ENCODE results near the gene HADHB.

The HADHB gene

DNA sequence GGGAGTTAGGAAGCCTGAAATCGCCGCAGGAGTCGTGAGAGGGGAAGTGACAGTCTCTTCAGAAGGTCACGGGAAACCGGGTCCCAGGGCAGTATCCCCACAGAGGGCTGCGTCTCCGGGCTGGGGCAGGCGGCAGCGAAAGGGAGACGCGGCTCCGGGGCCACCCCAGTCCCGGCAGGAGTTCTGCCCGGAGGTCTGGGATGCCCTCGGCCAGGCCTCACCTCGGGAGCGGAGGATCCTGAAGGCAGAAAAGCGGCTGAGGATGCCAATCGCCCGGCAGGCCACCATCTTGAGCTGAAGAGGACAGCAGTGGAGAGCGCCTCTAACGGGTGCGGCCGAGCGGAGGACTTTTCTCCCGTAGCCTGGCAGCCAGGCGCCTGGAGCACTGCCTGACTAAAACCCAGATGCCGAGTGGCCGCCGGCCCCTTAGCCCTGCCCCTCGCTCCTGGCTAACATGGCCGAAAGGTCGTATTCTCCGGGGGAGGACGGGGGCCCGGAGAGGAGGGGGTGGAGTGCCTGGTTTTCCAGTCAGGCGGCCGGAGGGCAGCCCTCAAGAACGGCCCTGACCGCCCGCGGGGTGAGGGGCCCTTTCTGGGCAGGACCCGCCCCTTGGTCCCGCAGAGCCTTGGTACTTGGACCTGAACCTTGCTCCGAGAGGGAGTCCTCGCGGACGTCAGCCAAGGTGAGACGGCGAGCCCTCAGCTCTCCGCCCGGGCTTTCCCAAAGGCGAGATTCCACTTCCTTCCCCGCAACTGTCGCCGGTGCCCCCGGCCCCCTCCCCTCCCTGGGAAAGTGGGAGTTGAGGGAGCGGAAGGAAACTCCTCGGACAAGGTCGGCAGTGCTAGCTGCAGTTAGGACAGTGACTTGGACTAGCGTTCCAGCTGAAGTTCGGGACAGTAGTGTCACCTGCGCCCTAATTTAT, at the start of gene HADHB, which contains the start of gene HADHA:
Gene HADHB, plus strand, starts transcription at position 631 of the 922 bp plus-strand sequence. CDS start 9,316 bp downstream, outside the sequence.
Gene HADHA, minus strand, starts transcription at position 324 of the 922 bp plus-strand sequence. Its CDS starts 36 bp downstream, at position 288.
- DNase-seq: peak; percentile 88

DNA sequence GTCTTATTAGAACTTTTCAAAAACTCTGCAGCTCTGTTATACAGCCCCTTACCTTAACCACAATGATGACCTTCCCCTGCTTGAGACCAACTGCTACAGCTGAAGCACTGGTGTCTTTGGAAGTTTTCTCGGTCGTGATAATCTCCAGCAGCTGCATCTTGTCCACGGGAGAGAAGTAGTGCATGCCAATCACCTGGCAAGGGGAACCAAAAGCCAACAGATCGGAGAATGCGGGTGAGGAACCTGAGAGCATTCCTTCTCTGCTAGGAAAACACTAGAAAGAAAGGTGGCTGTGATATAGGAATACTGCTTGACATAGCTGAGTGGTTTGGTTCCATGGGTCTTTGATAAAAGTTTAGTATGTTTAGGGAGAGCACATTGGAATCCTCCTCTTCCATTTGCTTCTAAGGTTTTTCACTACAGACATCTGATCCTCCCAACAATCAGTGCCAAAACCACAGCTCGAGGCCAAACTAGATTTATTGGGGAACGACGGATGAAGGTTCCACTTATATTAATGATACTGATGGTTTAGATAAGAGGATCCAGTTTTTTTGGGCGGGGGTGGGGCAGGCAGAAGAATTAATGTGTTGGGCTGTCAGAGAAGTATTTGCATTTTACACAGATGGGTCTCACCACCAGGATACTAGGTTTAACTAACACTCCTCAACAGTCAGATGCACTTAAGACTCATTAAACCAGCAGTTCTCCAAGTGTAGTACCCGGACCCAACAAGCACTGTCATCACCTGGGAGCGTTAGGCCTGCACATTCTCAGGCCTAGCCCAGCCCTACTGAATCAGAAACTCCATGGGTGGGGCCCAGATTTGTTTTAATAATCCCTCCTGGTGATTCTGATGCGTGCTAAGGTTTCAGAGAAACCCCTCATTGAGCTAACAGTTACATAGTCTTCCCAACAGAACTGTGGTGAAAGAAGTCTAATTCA, 49.4 kb upstream of the HADHB start:
- no peak for DNase-seq

DNA sequence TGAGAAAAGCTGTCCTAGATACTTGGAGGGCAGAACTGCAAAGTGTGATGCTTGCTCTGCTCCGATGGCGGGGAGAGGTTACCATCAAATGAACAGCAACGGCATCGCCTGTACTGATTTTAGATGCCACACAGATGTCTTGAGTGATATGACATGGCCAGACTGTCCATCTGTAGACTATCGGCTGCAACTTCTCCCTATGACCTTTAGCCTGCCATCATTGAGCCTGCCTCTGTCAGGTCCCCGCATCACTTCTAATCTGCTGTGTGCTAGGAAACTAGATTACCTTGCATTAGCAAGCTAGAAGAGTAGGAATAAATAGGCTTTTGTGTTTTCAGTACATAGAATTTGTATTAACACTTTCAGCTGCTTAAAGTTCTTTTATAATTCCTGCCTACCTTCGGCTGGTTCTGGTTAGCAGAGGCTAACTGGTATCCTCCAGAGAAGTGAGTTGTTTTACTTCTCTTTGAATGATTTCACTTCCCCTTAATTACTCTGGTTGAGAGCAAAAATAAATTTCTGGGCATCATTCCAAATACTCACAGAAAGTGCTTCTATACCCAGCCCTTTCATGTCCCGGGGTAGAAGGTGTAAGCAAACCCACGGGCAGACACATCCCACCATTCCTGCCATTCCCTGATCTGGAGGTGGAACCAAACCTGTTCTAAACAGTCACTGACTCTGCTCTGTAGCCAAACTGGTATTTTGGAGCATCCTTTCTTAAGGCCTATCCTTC, 47.9 kb upstream of the HADHB start:
- DNase-seq: no peak

DNA sequence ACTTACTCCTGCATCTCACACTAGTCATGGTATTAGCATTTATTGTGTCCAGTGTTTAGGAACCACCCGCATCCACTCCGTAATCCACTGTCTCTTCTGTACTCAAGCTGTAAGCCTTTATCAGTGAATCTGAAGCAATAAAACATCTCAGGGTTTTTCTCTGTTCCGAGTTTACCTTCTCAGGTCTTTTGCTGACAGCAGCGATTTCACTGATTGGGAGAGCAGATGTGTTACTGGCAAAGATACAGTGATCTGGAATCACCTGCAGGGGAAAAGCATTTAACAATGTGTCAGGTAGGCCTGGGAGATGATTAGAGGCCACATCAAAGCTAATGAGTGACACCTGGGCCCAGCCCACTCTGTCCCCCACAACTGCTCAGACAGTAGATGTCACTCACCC, 47.2 kb upstream of the HADHB start:
- DNase-seq: no peak

DNA sequence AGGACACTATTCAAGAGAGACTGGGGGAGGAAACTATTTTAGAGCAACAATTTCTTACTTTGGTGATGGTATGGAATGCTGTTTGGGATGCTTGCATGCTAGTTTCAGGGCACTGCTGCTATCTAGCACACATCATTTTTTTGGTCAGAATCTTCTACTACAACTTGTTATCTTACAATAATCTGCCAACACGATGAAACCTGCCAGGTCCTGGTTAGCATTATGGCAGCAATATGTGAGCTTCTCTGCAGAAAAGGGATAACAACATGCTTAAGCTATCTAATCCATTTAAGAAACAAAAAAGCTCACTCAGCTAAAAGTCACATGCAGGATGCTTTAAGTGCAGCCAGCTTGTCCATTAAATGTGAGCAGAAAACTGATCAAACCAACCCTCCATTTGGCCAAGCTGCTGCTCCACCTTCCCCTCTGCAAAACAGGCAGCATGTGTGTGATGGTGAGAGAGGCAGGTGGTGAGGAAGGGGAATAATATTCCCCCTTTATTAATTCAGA, 41.7 kb upstream of the HADHB start:
- no peak for DNase-seq

DNA sequence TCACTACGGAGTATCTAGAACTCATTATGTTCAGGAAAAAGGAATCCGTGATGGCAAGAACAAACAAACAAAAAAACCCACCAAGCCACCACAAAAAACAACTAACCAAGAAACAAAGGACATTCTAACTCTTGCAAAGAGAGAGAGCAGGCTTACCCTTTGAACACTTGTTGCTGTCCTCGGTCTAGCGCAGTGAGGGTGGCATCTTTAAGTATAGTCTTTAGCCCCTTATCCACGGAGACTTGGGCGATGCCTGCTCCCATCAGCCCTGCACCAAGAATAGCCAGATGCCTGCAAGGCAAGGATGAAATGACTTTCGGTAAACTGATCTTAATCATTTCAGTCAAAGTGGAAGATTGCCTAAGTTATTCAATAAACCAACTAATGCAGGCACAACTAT, 40.8 kb upstream of the HADHB start:
- no peak for DNase-seq

DNA sequence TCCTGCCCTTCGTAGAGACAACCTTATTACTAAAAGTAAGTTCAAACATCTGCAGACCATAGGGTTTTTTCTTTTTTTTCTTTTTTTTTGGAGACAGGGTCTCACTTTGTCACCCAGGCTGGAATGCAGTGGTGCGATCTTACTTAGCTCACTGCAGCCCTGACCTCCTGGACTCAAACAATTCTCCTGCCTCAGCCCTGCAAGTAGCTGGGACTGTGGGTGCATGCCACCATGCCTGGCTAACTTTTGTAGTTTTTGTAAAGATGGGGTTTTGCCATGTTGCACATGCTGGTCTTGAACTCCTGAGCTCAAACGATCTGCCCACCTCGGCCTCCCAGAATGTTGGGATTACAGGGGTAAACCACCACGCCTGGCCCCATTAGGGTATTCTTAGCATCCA, 32.7 kb upstream of the HADHB start:
- DNase-seq: no peak

DNA sequence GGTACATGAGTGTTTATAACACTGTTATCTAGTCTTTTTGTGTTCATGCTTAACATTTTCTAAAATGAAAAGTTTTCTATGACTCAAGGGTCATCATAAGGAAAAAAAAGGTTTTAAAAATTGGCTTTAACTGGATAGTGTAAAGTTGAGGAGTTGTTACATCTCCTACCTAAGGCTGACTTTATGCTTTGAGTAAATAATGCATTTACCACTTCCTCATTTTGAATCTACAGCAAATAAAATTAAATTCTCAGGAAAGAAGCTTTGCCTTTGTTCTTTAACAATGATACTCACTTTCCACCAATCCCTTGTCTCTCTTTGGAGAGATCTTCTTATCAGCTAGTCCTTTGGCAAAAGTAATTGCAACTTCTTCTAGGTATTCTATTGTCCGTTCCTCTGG, 30.0 kb upstream of the HADHB start:
- no peak for DNase-seq

DNA sequence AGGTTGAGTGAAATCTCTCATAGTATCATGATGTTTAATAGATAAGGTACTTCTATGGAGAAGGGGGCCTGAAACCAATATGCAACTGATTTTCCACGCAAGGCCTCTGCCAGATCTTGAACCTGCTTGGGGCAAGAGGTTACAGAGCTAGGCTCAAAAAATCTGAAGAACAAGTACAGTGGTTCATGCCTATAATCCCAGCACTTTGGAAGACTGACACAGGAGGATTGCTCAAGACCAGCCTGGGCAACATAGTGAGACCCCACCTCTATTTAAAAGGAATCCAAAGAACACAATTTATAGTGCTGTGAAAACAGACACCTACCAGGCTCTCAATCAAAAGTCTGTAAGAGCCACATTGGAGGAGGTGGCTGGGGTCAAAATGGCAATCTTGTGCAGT, 28.9 kb upstream of the HADHB start:
- DNase-seq: no peak

DNA sequence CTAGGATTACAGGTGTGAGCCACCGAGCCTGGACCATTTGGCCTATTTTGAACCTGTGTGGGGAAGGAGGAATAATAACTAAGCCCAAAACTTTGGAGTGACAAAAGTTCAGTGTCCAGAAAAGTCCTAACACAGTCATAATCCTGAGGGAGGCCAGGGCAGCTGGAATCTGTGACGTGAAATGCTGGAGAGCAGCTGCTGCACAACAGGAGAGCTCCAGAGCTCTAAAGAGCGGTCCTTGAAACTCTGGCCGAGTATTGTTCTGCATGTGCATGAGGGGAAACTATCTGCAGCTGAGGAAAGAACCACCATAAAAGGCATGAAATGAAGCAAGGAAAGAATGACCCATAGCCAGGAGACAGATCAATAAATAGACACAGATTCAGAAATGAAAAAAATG, 28.2 kb upstream of the HADHB start:
- no peak for DNase-seq

DNA sequence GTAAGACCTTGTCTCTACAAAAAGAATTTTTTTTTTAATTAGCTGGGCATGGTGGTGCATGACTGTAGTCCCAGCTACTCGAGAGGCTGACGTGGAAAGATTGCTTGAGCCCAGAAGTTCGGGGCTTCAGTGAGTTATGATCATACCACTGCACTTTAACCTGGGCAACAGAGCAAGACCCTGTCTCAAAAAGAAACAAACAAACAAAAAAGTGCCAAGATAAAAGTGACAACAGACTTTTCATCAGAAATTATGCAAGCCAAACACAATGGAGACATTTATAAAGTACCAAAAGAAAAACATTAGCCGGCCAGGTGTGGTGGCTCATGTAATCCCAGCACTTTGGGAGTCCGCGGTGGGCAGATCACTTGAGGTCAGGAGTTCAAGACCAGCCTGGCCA, 27.0 kb upstream of the HADHB start:
- DNase-seq: no peak

DNA sequence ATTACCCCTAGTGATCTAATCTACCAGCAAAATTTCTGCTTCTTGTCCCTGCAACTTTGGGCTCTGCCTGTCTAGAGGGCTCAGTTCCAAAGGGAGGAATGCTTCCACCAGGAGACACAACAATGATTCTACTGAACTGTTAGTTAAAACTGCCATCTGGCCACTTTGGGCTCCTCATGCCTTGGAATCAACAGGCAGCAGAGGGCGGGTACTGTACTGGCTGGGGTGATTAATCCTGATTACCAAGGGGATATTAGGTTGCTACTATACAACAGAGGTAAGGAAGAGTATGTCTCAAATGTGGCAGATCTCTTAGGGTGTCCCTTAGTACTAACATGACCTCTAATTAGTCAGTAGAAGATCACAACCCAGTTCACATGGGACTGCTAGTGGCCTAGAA, 21.7 kb upstream of the HADHB start:
- DNase-seq: no peak

DNA sequence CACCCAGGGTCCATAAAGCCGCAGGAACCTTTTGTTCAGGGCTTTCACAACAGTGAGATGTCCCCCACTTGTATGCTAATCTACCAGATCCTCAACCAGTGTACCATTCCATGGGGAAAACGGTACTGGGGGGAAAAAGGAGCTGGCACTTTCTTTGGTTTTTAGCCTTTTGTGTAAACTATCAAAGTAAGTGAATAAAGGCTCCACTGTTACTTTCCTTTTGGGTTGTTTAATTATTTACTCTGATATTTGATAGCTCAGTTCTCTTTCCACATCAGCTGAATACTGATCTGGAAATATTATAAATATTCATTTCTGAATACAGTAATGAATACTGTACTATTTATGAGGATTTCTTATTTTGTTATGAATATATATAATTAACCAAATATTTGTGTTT, 20.6 kb upstream of the HADHB start:
- DNase-seq: no peak

DNA sequence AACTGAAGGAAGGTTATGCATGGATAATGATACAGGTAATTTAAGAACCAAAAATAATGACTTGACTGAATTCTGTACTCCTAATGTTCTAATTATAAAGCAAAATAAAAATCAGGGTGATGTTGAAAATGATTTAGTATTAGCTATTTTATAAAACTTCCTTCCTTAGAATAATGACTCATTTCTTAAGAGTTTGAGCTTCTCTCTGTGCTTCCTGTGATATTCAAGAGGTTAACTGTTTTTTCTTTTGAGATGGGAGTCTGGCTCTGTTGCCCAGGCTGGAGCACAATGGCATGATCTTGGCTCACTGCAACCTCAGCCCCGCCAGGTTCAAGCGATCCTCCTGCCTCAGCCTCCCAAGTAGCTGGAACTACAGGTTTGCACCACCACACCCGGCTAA, 15.1 kb upstream of the HADHB start:
- DNase-seq: no peak

DNA sequence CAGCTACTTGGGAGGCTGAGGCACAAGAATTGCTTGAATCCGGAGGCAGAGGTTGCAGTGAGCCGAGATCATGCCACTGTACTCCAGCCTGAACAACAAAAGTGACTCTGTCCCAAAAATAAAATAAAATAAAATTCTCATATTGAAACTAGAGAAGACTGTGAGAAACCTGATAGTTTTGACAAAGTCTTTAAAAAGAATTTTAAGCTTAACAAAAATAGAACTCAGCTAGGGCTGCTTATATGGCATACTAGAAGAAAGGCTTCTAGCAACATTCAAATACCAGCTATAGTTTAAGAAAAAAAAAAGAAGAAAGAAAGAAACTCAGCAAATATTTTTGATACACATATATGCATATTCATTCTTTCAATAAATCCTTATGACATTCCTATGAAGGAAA, 13.9 kb upstream of the HADHB start:
- DNase-seq: no peak

DNA sequence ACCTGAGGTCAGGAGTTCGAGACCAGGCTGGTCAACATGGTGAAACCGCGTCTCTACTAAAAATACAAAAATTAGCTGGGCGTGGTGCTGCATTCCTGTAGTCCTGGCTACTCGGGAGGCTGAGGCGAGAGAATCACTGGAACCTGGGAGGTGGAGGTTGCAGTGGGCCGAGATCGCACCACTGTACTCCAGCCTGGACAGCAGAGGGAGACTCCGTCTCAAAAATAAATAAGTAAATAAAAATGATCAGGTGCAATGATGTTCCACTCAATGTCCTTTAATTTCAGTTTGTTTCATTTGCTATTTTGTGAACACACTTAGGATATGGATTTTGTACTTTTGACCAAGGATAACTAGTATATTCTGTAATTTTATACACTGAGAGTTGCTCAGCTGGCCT, 9.7 kb upstream of the HADHB start:
- no peak for DNase-seq

DNA sequence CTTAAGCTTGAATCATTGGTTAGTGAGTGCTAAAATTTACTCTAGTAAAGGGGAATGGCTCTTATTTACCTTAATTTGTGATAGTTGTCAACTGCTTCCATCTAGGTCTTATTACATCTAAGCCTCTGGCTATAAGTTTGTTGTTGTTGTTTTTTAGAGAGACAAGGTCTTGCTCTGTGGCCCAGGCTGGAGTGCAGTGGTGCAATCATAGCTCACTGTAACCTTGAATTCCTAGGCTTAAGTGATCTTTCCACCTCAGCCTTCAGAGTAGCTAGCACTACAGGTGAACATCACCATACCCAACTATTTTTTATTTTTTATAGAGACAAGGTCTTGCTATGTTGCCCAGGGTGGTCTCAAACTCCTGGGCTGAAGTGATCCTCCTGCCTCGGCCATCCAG, 6.9 kb upstream of the HADHB start:
- DNase-seq: no peak

DNA sequence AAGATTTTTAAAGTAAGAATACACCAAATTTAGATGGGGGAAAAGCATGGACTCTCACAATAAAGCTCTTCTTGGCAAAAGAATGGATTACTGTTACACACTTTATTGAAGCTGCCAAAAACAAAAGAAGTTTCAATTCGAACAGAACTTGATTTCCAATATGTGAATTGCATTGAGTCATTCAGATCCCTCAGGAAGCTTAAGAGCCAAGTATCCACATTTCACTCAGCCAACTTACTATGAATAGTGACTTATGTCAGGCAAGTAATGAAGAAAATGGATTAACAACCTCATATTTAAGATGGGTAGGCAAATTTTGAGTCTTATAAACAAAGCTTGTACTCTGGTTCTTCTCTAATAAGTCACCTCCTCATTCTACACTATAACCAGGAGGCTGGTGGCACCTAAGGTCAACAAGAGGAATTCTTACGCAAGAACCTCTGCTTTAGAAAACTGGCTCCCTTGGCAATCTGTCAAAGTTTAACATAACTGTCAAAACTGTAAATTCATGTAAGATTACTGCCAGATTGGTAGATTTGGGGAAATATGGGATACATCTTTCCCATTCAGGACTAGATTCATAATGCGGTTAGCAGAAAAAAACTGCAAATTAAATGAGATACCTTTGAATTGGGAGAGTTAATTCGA, 6.3 kb upstream of the HADHB start:
- no peak for DNase-seq

DNA sequence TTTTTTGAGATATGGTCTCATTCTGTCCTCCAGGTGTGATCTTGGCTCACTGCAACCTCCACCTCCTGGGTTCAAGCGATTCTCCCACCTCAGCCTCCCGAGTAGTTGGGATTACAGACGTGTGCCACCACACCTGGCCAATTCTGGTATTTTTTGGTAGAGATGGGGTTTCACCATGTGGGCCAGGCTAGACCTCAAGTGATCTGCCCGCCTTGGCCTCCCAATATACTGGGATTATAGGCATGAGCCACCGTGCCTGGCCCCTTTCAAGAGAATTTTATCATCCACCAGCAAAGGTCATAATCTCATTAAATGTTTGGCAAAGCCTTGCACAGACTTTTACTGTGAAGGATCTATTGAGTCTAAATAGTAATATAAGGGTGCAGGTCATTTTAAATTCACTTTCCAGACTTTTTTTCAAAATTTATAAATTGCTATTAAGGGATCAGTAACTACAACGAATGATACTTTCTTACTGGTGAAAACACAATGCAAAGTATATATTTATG, 2.8 kb upstream of the HADHB start:
- DNase-seq: no peak

DNA sequence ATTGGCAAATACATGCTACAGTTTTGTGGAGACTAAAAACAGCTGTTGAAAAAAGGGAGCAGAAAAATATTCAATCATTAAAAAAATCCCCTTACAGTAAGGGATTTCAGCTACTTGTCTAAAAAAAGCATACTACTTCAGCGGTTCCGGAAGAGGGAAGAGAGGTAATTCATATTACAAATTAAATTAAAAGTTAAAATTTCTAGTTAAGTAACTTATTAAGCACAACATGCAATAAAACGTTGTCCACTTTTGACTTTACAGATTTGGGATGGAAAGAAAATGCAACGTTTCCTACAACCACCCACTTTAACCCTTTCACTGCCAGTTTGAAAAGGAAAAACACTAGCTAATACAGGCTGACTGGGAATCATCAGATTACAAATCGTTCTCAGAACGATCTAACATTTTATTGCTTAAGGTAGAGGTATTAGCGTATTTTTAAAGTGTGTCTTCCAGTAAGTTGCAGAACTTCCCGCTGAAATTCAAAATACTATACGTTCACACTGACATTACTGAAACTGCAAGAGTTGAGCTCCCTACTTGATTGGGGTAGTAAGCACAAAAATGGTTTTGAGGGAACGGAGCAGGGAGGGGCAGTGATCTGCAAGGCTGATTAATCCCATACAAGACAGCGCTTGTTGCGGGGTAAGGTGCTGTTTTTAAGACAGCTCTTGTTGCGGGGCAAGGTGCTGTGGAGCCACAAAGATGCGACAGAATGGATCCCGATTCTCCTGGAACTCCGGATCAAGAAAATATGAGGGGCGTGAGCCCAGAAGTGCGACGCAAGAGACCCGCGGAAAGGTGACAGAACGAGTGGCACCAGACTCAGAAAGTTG, 1.1 kb upstream of the HADHB start:
- peak; percentile 23 for DNase-seq

DNA sequence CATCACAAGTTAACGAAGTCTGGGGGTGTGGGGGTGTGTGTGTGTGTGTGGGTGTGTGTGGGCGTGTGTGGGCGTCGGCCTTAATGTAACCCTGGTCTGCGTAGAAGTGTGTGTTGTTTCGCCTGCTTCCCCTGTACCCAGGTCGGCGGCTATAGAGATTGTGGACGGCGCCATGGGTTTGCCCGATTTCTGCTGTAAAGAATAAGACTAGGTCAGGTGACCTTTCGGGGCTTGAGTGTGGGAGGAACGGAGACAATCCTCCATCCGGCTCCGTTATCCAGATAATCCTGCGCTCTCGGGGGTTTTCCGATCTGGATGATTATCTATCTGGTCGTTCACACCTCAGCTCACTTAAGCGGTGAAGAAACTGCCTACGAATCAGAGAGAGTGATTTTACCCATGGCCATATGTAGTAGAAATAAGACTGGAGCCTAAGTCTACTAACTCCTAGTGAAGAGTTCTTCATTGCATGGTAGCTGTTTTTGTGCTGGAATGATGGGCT, 543 bp downstream of the HADHB start:
- DNase-seq: peak; percentile 50

Data from activated CD4-positive, alpha-beta T cell treated with anti-CD3 and anti-CD28 coated beads, Interleukin-2, amount 50 U/mL, for 16 hours (primary cell).